HG02678 (cell line): ENCODE measurements around the gene B3GNT3.

Experiments
- ATAC-seq: cut with Tn5 transposase; IDR thresholded peaks from one replicate; pipeline ENCODE4 v1.9.1; 2021; ENCODE audit warnings: mild to moderate bottlenecking, moderate library complexity; ENCODE audit not compliant: unreplicated experiment

The B3GNT3 gene

GRCh38 chr19:17794731-17795494, at the start of gene B3GNT3:
Gene B3GNT3, plus strand, starts transcription at chr19:17795138. Its CDS starts 12,670 bp downstream, at chr19:17807808.
- no peak for ATAC-seq

DNA sequence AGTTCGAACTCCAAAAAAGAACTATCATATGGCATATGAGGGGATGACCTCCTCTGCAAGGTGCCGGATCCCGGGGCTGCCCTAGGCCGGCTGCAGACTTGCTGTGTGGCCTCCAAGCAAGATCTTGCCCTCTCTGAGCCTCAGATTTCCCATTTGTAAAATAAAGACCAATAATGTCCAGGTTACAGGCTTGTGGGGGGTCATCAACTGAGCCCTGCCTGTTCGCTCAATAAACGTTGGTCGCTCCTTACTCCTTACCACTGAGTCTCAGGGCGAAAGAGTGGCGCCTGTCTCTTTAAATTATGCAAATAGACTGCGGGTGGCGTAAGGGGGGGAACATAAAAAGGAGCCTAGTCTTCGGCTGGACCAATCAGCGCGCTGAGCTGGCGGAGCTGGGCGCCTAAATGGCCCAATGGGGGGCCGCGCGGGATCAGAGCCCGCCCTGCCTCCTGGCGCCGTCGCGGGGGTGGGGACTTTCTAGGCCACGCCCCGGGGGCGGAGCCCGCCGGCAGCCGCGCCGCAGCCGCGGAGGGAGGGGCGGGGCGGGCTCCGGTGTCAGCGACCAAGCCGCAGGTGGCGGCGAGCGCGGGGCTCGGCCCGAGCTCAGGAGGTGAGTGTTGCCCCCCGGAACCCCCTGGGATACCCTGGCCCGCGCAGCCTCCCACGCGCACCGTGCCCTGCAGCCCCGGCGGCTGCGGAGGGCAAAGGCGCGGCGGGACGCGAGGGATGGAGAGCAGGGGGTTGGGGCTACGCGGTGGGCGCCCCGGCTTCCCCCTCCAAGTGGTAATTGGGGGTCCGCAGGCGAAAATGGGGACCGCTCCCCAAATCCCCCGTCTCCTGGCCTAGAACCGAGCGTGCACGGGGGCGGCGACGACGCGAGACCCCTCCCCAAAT, 47.5 kb upstream of the B3GNT3 start:
- peak; percentile 82 for ATAC-seq

GRCh38 chr19:17748884-17749638, 45.9 kb upstream of the B3GNT3 start:
- ATAC-seq: no peak

GRCh38 chr19:17749912-17750317, 45.0 kb upstream of the B3GNT3 start:
- no peak for ATAC-seq

DNA sequence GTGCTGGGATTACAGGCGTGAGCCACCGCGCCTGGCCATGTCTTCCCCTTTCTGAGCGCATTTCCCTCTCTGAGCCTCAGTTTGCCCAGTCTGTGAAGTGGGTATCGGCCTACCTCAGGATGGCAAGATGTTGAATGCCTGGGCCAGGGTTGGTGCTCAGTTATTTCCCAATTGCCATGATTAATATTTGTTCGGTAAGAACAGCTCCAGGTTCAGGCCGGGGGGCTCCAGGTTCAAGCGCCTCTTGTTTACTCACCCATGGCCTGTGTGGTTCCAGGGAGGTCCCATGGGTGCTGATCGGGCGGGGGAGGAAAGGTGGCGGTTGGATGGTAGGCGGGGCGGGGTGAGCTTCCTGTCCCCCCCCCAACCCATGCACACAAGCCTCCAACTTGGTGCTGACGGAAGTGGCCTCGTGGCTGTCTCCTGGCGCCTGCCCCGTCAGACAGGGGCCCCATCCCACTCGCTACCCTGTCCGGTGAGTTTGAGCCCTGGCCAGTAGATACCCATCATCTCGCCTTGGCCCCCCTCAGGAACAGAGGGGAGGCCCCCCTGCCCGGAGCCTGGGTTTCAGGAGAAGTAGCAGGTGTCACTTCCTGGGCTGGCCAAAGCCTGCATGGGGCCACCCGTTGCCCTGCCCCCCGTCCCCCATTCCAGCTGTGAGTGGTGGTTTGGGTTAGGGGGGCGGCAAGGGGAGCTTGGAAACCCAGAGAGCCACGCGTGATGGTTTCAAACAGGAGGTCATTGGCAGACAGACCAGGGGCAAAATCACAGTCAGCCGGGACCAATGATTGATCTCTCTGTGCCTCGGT, 43.6 kb upstream of the B3GNT3 start, which contains the start of gene FCHO1:
FCHO1 (plus strand) TSS at position 375 of the 809 bp plus-strand sequence. CDS start 3,688 bp downstream, outside the sequence.
- ATAC-seq: no peak

GRCh38 chr19:17751912-17752273, 43.0 kb upstream of the B3GNT3 start:
- no peak for ATAC-seq

- no peak for ATAC-seq
Observed at GRCh38 chr19:17752865-17753639, 41.9 kb upstream of the B3GNT3 start.

GRCh38 chr19:17753976-17754375, 41.0 kb upstream of the B3GNT3 start:
- no peak for ATAC-seq

GRCh38 chr19:17754634-17755442, 40.1 kb upstream of the B3GNT3 start:
- peak; percentile 54 for ATAC-seq

GRCh38 chr19:17755443-17755890, 39.5 kb upstream of the B3GNT3 start:
- ATAC-seq: no peak

DNA sequence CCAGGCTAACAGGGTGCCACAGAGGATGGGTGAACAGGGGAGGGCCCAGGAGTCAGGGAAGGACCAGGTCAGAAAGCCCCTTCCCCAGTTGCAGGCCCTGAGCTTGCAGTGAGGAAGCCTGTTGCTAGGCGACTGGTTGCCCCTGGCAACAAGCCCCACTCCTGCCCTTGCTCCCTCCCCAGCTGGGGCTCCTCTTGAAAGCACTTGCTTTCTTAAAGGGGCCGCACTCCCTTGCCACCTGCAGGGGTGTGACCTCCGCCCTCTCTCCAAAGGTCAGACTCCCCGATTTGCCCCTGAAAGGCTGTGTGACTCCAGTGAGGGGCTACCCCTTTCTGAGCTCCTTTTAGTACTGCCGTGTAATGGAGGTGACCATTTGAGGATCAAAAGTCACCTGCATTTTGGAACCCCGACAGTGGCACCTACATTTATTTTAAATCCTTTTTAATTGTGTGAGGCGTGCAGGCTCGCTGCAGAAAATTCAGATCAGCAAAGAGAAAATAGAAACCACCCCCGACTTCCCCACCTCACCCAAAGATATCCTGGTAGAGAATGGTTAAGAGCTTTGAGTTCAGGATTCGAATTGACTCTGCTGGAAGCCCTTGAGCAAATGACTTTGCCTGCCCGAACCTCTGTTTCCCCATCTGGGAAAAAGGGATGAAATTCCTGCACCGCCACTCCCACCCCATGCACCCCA, 38.8 kb upstream of the B3GNT3 start:
- no peak for ATAC-seq

- no peak for ATAC-seq
Observed at GRCh38 chr19:17757125-17757524, 37.8 kb upstream of the B3GNT3 start.

DNA sequence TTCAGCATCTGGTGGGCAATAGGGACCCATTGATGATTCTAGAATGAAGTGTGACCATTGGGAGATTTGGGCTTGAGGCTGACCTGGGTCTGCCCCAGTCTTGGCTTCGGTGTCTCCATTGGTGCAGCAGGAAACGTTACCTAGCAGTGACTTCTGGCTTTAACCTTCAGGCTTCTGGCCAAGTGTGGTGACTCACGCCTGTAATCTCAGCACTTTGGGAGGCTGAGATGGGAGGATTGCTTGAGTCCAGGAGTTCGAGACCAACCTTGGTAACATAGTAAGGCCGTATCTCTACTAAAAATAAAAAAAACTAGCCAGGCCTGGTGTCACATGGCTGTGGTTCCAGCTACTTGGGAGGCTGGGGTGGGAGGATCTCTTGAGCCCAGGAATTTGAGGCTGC, 36.4 kb upstream of the B3GNT3 start:
- ATAC-seq: no peak

- ATAC-seq: no peak
Observed at GRCh38 chr19:17761148-17761547, 33.8 kb upstream of the B3GNT3 start.

DNA sequence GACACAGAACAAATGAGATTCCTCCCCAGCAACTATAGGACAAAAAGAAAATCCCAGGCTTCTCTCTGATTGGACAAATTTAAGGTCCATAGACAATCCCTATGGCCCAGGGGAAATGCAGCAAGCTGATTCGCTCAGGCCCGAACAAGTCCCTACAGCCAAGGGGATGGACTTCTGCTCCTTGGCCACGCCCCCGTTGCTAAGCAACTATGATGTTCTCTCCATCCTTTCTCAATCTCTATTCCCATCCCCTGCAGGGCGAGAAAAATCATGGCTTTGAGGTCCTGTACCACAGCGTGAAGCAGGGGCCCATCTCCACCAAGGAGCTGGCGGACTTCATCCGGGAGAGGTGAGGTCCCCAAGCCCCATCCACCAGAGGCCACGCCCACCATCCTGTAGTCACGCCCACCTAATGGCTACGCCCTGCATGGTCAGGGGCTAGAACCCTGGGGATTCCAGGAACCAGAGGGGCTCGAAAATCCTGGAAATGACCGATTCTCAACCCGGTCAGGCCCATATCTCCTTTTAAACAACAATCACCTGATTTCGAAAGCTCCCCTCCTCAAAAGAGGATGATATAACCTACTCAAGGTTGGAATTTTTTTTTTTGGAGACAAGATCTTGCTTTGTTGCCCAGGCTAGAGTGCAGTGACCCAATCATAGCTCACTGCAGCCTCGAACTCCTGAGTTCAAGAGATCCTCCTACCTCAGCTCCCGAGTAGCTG, 32.3 kb upstream of the B3GNT3 start:
- no peak for ATAC-seq

- no peak for ATAC-seq
Observed at GRCh38 chr19:17764348-17764747, 30.6 kb upstream of the B3GNT3 start.

- no peak for ATAC-seq
Observed at GRCh38 chr19:17765069-17765618, 29.8 kb upstream of the B3GNT3 start.
